CD14-positive monocyte (primary cell): ENCODE data around the gene LACTB. TPM values are rescaled to one million over a fixed set of nuclear protein-coding genes. Genes with fewer than 3 reads are reported as not detected.
"Not testable (repeated sequence)": the region's sequence is repeated elsewhere in the genome, so short reads cannot be mapped to it uniquely, and the experiment has no call there.

Source experiments
- DNase-seq, 3 donors: peaks; one replicate each; pipeline ENCODE4 v3.0.0-alpha.2; 2011 to 2022
- H2AFZ ChIP-seq: 2 replicates; pipeline ENCODE4 v1.6.0; 2012; ENCODE audit warnings: mild to moderate bottlenecking, low read depth, low read length, inconsistent platforms; ENCODE audit not compliant: insufficient read depth, poor library complexity, severe bottlenecking
- H3K27ac ChIP-seq, 2 donors: 1 replicate in 1 of 2; 2 replicates in 1 of 2; pipeline ENCODE4 v1.5.1; 2012 to 2013; ENCODE audit warnings: low read length in 2 of 2, control low read depth in 1 of 2, inconsistent platforms in 1 of 2, low read depth in 1 of 2, mild to moderate bottlenecking in 1 of 2
- H3K27me3 ChIP-seq, 2 donors: one replicate each; pipeline versions ENCODE4 v1.6.0 to v1.6.1; 2011 to 2013; ENCODE audit warnings: low read length in 2 of 2; ENCODE audit not compliant: control insufficient read depth in 2 of 2, insufficient read depth in 2 of 2
- H3K36me3 ChIP-seq, 2 donors: replicated peaks in 1 of 2; 1 replicate in 1 of 2; 2 replicates in 1 of 2; pipeline versions ENCODE4 v1.5.1 to v1.6.1; 2012 to 2013; ENCODE audit warnings: low read length in 2 of 2, control low read depth in 1 of 2, inconsistent platforms in 1 of 2, mild to moderate bottlenecking in 1 of 2; ENCODE audit not compliant: insufficient read depth in 2 of 2, control insufficient read depth in 1 of 2
- H3K4me1 ChIP-seq, 2 donors: 1 replicate in 1 of 2; 2 replicates in 1 of 2; pipeline versions ENCODE4 v1.5.1 to v1.6.1; 2012 to 2013; ENCODE audit warnings: low read length in 2 of 2, control low read depth in 1 of 2, inconsistent platforms in 1 of 2, mild to moderate bottlenecking in 1 of 2, moderate library complexity in 1 of 2; ENCODE audit not compliant: insufficient read depth in 2 of 2, control insufficient read depth in 1 of 2
- H3K4me2 ChIP-seq: replicated peaks from 2 replicates; pipeline ENCODE3; 2012; ENCODE audit warnings: low read length, moderate library complexity, mild to moderate bottlenecking; ENCODE audit not compliant: poor library complexity, severe bottlenecking; ENCODE audit errors: extremely low read depth
- H3K4me3 ChIP-seq, 3 experiments: fragments of 200-600 bp in 1 of 3; sonication (generic) in 1 of 3; replicated peaks in 1 of 3; 1 replicate in 2 of 3; 2 replicates in 1 of 3; pipeline ENCODE4 v1.5.1; 2011 to 2013; ENCODE audit warnings: low read length in 3 of 3, mild to moderate bottlenecking in 3 of 3, control low read depth in 2 of 3, low read depth in 2 of 3, inconsistent platforms in 1 of 3, moderate library complexity in 1 of 3
- H3K79me2 ChIP-seq: 2 replicates; pipeline ENCODE4 v1.6.0; 2012; ENCODE audit warnings: mild to moderate bottlenecking, control low read depth, inconsistent platforms, low read length, moderate library complexity; ENCODE audit not compliant: insufficient read depth
- H3K9ac ChIP-seq: 2 replicates; pipeline ENCODE4 v1.6.0; 2017; ENCODE audit warnings: low read length, mild to moderate bottlenecking; ENCODE audit not compliant: insufficient read depth, poor library complexity, severe bottlenecking
- H3K9me3 ChIP-seq, 2 donors: replicated peaks in 1 of 2; 1 replicate in 1 of 2; 2 replicates in 1 of 2; pipeline versions ENCODE4 v1.5.1 to v1.6.1; 2012 to 2013; ENCODE audit warnings: low read length in 2 of 2, control low read depth in 1 of 2; ENCODE audit not compliant: control insufficient read depth in 1 of 2, insufficient read depth in 1 of 2
- H4K20me1 ChIP-seq: 2 replicates; pipeline ENCODE4 v1.6.0; 2012; ENCODE audit warnings: mild to moderate bottlenecking, low read length, control low read depth, moderate library complexity; ENCODE audit not compliant: insufficient read depth
- H3K27ac Mint-ChIP-seq, 7 donors: one replicate each; pipeline ENCODE4 v1.8.0; 2020; ENCODE audit warnings: mild to moderate bottlenecking in 7 of 7, mixed read lengths in 7 of 7, moderate library complexity in 6 of 7, inconsistent platforms in 2 of 7
- H3K27me3 Mint-ChIP-seq, 3 donors: one replicate each; pipeline ENCODE4 v1.8.0; 2021 to 2022; ENCODE audit warnings: low read depth in 3 of 3, mild to moderate bottlenecking in 3 of 3, mixed read lengths in 3 of 3, moderate library complexity in 3 of 3, inconsistent platforms in 1 of 3
- H3K36me3 Mint-ChIP-seq, 2 donors: one replicate each; pipeline ENCODE4 v1.8.0; 2020; ENCODE audit warnings: mixed read lengths in 2 of 2, inconsistent platforms in 1 of 2, mild to moderate bottlenecking in 1 of 2
- H3K4me1 Mint-ChIP-seq: one replicate; pipeline ENCODE4 v1.8.0; 2020; ENCODE audit warnings: mild to moderate bottlenecking, mixed read lengths
- H3K4me3 Mint-ChIP-seq, 2 donors: one replicate each; pipeline ENCODE4 v1.8.0; 2020; ENCODE audit warnings: mild to moderate bottlenecking in 2 of 2, mixed read lengths in 2 of 2, moderate library complexity in 1 of 2
- H3K9me3 Mint-ChIP-seq, 7 donors: one replicate each; pipeline ENCODE4 v1.8.0; 2020 to 2022; ENCODE audit warnings: mixed read lengths in 7 of 7, mild to moderate bottlenecking in 6 of 7, moderate library complexity in 6 of 7, inconsistent platforms in 2 of 7
- WGBS: methylation state at CpG from one replicate; pipeline ENCODE4 v1.1.5; 2013; ENCODE audit warnings: missing lambda C conversion rate; ENCODE audit not compliant: insufficient coverage; 5-methylcytosine and 5-hydroxymethylcytosine counted together
- intact Hi-C, 2 donors: fragments of 100-400 bp; cut with micrococcal nuclease; formaldehyde crosslinking; loops; one replicate each; pipeline versions ENCODE4 v1.15.0 to v1.15.1; 2023
- polyA plus RNA-seq, 3 donors: library from polyadenylated mRNA; depleted of rRNA in 1 of 3; unstranded in 2 of 3; stranded (reverse) in 1 of 3; fragments of 300-500 nt in 2 of 3; fragments of >200 nt in 1 of 3; fragmentation: Illumina TruSeq in 2 of 3; gene quantifications; 1 replicate in 2 of 3; 2 replicates in 1 of 3; pipeline ENCODE4 v1.2.3, GENCODE V29; 2012 to 2021
- TF ChIP-seq, protein P1 (sequence below): fragments of 200-600 bp; IDR thresholded peaks from one replicate; pipeline ENCODE4 v1.8.0; 2022; ENCODE audit warnings: antibody characterized with exemption, mild to moderate bottlenecking

The LACTB gene
- polyA plus RNA-seq, 3 donors, result 18.5 to 59.3 (median 40.4) TPM

DNA sequence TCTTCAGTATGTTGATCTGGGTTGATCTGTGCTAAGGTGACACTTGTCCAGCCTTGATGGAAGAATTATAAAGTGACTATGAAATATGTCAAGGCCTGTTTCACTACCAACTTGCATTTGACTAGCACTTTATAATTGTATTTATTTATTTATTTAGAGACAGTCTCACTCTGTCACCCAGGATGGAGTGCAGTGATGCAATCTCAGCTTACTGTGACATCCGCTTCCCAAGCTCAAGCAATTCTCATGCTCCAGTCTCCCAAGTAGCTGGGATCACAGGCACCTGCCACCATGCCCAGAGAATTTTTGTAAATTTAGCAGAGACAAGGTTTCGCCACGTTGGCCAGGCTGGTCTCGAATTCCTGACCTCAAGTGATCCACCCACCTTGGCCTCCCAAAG lies 25.5 kb upstream of the LACTB start:
- DNase-seq, result no peak
- peaks cover 19% of the 10 kb centered on the region for H3K4me1 Mint-ChIP-seq
- Histone ChIP-seq H3K27ac (no peak overlapping the region), H3K79me2 (no peaks in the 10 kb centered on the region), H3K27me3 (no peaks in the 10 kb centered on the region), H3K4me2 (no peak overlapping the region), H4K20me1 (no peaks in the 10 kb centered on the region), H3K36me3 (no peaks in the 10 kb centered on the region), H3K4me1 (peaks cover 10 to 15% of the 10 kb centered on the region in 2 donors), H3K9ac (no peak overlapping the region), H3K9me3 (no peaks in the 10 kb centered on the region), H3K4me3 (no peak overlapping the region), H2AFZ (no peak overlapping the region)
- no peaks in the 10 kb centered on the region for H3K36me3 Mint-ChIP-seq
- intact Hi-C loops, result loop anchor here in 1 of 2 donors (10.0 kb wide), 1 partner anchor 311 kb away; no protein-coding TSS in a partner anchor
- peaks cover 0 to 6% (median 0%) of the 10 kb centered on the region in 3 donors for H3K27me3 Mint-ChIP-seq
- H3K4me3 Mint-ChIP-seq, result no peak overlapping the region
- H3K27ac Mint-ChIP-seq, result no peak overlapping the region
- TF ChIP-seq, protein P1, sequence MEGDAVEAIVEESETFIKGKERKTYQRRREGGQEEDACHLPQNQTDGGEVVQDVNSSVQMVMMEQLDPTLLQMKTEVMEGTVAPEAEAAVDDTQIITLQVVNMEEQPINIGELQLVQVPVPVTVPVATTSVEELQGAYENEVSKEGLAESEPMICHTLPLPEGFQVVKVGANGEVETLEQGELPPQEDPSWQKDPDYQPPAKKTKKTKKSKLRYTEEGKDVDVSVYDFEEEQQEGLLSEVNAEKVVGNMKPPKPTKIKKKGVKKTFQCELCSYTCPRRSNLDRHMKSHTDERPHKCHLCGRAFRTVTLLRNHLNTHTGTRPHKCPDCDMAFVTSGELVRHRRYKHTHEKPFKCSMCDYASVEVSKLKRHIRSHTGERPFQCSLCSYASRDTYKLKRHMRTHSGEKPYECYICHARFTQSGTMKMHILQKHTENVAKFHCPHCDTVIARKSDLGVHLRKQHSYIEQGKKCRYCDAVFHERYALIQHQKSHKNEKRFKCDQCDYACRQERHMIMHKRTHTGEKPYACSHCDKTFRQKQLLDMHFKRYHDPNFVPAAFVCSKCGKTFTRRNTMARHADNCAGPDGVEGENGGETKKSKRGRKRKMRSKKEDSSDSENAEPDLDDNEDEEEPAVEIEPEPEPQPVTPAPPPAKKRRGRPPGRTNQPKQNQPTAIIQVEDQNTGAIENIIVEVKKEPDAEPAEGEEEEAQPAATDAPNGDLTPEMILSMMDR, result no peak
- 77% methylated on average over 4 of the region's 4 CpGs for WGBS
- peaks cover 0 to 4% (median 0%) of the 10 kb centered on the region in 7 donors for H3K9me3 Mint-ChIP-seq

DNA sequence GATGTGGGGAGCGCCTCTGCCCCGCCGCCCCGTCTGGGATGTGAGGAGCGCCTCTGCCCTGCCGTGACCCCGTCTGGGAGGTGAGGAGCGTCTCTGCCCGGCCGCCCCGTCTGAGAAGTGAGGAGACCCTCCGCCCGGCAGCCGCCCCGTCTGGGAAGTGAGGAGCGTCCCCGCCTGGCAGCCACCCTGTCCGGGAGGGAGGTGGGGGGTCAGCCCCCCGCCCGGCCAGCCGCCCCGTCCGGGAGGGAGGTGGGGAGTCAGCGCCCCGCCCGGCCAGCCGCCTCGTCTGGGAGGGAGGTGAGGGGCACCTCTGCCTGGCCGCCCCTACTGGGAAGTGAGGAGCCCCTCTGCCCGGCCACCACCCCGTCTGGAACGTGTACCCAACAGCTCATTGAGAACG lies 22.8 kb upstream of the LACTB start:
- H3K36me3 ChIP-seq, H3K9ac ChIP-seq, H3K4me3 Mint-ChIP-seq, H3K4me3 ChIP-seq, H3K27me3 ChIP-seq, H3K27me3 Mint-ChIP-seq, H3K9me3 ChIP-seq, H3K36me3 Mint-ChIP-seq, H3K27ac ChIP-seq, H3K27ac Mint-ChIP-seq, H2AFZ ChIP-seq, DNase-seq, H3K79me2 ChIP-seq, H3K4me2 ChIP-seq, H3K9me3 Mint-ChIP-seq, H4K20me1 ChIP-seq: not testable (repeated sequence)
- WGBS, result no CpG with 5 or more reads among the region's 33 CpGs
- H3K4me1 Mint-ChIP-seq, result peaks cover 26% of the 10 kb centered on the region
- peaks cover 18 to 23% of the 10 kb centered on the region in 2 donors for H3K4me1 ChIP-seq
- intact Hi-C loops, result loop anchor here in 1 of 2 donors (10.0 kb wide), 1 partner anchor 314 kb away; no protein-coding TSS in a partner anchor

DNA sequence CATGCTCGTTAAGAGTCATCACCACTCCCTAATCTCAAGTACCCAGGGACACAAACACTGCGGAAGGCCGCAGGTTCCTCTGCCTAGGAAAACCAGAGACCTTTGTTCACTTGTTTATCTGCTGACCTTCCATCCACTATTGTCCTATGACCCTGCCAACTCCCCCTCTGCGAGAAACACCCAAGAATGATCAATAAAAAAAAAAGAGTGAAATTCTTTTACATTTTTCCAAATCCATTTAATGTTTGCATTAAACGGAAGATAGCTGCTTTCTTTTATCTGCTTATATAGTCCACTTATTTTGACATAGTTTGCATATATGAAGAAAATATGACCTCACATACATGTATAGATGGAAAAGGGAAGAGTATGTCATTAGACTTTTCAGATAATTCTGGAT lies 22.1 kb upstream of the LACTB start:
- 100% methylated on average over 1 of the region's 5 CpGs for WGBS
- not testable (repeated sequence) for H4K20me1 ChIP-seq, H3K36me3 Mint-ChIP-seq, H3K9me3 Mint-ChIP-seq, H3K9me3 ChIP-seq, H3K27ac Mint-ChIP-seq, H3K4me3 ChIP-seq, H3K27ac ChIP-seq, H3K36me3 ChIP-seq, H3K4me3 Mint-ChIP-seq, H3K4me2 ChIP-seq, H3K27me3 ChIP-seq, DNase-seq, H3K79me2 ChIP-seq, H3K27me3 Mint-ChIP-seq, H3K9ac ChIP-seq, H2AFZ ChIP-seq
- H3K4me1 Mint-ChIP-seq, result peaks cover 32% of the 10 kb centered on the region
- H3K4me1 ChIP-seq, result peaks cover 25 to 29% of the 10 kb centered on the region in 2 donors
- intact Hi-C loops, result loop anchor here in 1 of 2 donors (10.0 kb wide), 1 partner anchor 315 kb away; no protein-coding TSS in a partner anchor
